NCI-H526 treated with DMSO at 0.1 percent for 48 hours (cell line): ENCODE results near the gene ANKRD52.
A peak's percentile ranks its signal among the peaks of the same experiment; 100 is the strongest.
"Not testable (repeated sequence)": the region's sequence is repeated elsewhere in the genome, so short reads cannot be mapped to it uniquely, and the experiment has no call there.

Experiments
- DNase-seq: peaks from one replicate; lab custom pipeline; 2025; lab: John Stamatoyannopoulos, UW

ANKRD52 gene

DNA sequence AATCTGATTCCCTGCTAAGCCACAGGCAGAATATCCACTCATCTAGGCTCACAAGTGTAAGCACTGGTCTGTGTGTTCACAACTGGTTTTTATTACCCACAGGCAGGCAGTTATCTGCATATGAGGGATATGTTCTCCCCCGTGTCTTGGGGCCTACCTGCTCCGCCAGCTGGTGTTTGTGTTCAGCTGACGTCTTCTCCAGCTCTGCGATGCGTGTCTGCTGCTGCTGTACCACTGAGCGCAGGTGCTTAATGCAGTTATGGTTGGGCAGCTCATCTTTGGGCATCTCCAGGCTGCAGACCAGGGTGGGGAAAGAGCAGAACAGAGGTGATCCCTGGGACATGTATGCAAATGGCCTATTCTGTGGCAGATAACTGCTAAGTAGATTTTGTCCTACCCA, 50.2 kb downstream of the ANKRD52 start:
- DNase-seq, result peak; percentile 82

DNA sequence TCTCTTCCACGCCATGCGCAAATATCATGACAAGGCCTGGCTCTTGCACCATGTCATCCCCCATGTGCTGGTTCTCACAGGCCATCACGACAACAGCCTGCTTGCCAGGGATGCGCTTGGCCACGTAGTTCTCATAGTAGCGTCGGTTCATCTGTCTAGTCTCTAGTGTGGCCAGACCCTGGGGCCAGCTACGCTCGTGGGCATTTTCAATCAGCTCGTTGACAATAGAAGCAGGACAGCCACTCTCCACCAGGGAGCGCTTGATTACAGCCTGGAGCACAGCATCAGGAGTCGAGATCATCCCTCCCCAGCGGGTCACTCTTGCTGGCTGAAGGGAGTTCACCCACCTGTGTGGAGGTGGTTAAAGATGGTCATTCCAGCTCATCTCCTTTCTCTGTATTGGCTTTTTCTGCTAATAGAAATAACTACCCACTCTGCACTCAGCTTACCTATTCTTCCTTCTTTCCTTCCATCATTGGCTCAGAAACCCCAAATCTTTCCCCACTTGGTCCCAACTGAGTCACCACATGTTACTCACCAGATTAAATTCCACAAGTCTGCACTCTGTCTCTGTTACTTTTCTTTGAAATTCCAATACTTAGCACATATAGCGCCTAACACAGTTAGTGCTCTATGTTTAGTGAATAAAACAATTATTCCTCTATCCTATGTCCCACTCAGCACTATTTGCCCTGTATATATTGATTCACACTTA, 51.6 kb downstream of the ANKRD52 start:
- no peak for DNase-seq

DNA sequence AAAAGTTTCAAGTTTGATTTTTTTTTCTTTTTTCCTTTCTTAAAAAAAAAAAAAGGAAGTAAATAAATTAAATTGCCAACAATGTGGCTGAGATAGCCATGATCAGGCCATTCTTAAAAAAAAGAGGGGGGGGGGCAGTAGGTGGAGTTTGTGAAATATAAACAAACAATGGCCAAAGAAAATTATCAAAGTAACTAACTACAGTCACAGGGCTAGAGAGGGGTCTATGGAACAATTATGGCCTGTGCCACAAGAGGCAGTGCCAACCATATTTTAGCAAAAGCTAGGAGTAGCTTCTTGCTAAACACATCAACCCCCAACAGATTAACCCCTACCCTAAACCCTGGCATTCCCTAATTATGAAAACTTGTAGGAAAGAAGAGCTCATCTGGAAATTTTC, 52.7 kb downstream of the ANKRD52 start:
- no peak for DNase-seq

DNA sequence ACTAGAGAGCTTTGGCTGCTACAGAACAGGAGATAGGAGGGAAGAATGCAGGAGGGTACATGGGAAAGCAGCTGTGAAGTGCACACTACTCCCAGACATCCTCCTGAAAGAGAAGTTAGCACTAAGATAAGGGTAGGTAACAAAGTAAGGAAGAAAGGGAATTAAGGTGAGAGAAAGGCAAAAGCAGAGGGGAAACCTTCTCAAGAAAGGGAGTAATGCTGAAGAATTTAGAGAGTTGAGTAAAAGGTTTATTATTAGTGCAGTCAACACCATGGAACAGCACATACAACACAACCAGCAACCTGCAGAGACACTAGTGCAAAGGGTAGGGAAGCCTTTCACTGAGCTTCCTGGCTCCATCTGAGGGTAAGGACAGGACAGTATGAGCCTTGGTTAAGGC, 53.9 kb downstream of the ANKRD52 start:
- no peak for DNase-seq

DNA sequence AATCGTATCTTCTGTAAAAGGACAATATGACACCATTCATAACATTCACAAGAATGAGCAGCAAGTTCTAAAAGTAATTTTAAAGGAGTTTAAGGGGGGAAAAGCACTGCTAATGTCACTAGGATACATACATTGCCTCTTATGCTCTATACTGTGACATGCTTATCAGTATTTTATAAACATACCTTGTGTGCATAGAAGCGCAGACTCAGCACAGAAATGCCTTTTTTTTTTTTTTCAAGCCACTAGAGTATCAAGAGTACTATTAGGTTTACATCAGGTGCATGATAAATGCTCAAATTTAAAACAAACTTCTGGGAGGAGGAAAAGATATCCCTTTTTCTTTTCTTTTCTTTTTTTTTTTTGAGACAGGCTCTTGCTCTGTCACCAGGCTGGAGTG, 55.3 kb downstream of the ANKRD52 start:
- no peak for DNase-seq

GRCh38 chr12:56202366-56202765, 55.8 kb downstream of the ANKRD52 start:
- DNase-seq, result no peak

GRCh38 chr12:56198836-56199235, 59.3 kb downstream of the ANKRD52 start:
- DNase-seq, result no peak

DNA sequence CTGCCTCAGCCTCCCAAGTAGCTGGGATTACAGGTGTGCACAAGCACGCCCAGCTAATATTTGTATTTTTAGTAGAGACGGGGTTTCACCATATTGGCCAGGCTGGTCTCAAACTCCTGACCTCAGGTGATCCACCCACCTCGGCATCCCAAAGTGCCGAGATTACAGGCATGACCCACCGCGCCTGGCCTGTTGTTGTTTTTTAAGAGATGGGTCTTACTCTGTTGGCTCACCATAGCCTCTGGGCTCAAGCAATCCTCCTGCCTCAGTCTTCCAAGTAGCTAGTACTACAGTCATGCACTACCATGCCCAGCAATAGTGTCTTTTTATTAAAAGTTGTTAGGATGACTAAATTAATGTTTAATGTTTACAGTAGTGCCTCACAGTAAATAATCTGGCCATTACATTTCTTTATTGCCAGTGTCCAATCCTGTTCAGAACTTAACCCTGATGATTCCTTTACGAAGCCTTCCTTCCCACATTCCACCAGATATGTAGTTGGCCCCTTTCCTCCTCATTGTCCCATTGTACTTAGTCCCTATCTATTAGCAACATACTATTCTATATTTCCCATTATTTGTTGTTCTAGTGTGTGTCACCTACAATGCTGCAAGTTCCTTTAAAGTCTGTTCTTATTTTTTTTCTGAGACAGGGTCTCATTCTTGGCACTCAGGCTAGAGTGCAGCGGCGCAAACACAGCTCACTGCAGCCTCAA, 60.1 kb downstream of the ANKRD52 start:
- no peak for DNase-seq

GRCh38 chr12:56196818-56197550, 61.2 kb downstream of the ANKRD52 start:
- DNase-seq, result not testable (repeated sequence)

- DNase-seq, result peak; percentile 74
Measured at GRCh38 chr12:56193025-56193578, 65.1 kb downstream of the ANKRD52 start.

DNA sequence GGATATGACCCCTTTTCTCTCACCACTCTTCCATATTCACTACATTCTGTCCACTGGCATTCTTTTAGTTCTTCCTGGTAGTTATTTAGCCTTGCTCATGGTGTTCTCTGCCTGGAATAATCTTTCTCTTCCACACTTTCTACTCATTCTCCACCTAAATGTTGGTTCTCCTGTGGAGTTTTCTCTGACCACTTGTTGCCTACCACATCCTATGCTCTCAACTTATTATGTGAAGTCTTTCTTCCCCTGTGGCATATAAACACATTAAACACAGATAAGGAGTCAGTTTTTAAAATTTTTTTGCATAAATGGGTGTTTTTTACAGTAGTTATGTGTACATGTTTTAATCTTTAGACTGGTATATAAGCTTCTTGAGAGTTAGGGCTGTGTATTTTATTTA, 65.6 kb downstream of the ANKRD52 start:
- no peak for DNase-seq

GRCh38 chr12:56190695-56191155, 67.5 kb downstream of the ANKRD52 start:
- DNase-seq, result no peak

DNA sequence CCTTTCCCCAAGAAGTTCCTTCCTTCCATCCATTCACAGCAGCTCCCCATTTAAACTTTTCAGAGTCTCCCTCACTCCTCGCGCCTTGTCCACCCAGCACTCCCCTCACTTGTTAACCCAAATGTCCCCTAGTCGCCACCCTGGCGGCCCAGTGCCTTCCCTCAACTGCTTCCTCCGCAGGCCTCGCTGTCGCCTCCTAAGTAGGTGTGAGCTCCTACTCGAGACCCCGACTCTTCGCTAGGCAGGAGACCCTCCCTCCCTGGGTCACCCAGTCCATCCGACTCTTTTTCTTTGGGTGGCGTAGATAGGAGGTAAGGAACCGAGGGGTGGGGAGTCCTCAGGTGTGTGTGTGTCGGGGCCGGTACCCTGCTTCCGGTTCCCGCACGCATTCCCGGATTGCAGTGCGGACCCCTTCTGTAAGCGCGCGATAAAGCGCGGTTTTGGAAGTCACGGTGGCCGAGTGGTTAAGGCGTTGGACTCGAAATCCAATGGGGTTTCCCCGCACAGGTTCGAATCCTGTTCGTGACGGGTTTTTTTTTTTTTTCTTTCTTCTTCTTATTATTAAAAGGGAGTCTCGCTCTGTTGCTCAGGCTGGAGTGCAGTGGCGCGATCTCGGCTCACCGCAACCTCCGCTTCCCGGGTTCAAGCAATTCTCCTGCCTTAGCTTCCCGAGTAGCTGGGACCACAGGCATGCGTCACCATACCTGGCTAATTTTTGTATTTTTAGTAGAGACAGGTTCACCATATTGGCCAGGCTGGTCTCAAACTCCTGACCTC, 68.1 kb downstream of the ANKRD52 start:
- peak; percentile 76 for DNase-seq

DNA sequence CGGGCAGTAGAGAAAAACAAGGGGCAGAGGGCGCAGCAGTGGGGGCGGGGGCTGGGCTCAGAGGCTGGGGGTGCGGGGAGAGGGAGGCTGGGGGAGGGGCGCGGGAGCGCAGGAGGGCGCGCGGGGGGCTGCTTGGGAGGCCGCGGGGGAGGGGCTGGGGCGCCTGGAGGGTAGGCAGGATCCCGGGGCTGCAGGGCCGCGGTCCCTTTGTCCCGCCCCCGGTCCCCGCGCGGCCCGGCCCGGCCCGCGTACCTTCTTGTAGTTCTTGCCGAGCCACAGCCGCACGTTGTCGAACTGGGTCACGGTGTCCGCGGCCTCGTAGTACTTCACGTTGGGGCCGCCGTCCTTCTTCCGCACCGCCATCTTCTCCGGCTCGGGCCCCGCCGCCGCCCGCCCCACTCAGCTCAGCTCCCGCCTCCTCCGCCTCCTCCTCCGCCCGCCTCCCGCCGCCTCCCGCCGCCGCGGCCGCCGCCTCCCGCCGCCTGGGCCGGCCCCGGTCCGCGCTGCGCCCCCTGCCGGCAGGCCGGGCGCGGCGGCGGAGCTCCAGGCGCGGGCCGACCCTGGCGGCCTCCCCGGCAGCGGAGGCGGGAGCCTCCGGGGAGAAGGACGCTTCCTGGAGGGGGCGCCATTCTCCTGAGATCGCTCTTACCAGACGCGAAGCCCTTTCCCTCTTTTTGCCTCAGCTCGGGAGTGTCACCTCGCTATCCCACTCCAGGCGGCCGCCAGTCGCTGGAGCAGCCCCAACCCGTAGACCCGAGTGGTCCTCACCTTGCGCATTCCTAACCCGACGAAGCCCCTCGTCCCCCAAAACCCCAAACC, 68.9 kb downstream of the ANKRD52 start, which contains the start of gene SMARCC2:
Gene SMARCC2, minus strand, starts transcription at position 385 of the 819 bp plus-strand sequence. Its CDS starts 22 bp downstream, at position 363.
- DNase-seq, result peak; percentile 81

DNA sequence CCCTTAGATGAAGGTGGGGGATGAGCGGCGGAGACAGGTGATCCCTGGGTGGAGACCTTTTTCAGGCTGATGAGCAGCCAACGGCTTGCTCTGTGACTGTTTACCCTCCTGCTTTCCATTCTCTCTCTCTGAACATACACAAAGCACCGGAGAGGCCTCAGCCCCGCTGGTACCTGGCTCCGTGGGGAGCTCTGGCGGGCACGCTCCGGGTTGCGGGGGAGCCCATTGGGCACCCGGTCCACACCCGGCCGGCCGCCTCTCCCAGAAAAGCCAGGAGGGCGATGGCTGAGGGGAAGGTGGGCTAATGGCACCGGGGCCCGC, 69.4 kb downstream of the ANKRD52 start:
- peak; percentile 17 for DNase-seq

- no peak for DNase-seq
Measured at GRCh38 chr12:56188131-56188777, 69.9 kb downstream of the ANKRD52 start.
